DOHH2 (cell line): ENCODE data around the gene ZMIZ1.

ENCODE experiments used
- H3F3A ChIP-seq: fragments of 200-600 bp; sonication (generic), shearing (Covaris generic); 2 replicates; pipeline ENCODE4 v1.6.0; 2016; ENCODE audit warnings: antibody characterized with exemption, mild to moderate bottlenecking; ENCODE audit not compliant: control insufficient read depth, insufficient read depth
- H3K27ac ChIP-seq: fragments of 200-600 bp; sonication (generic); 2 replicates; pipeline ENCODE4 v1.5.1; 2014; ENCODE audit warnings: low read depth, mild to moderate bottlenecking, low read length, moderate library complexity
- H3K27me3 ChIP-seq: fragments of 200-600 bp; sonication (generic); 2 replicates; pipeline ENCODE4 v1.6.1; 2014; ENCODE audit warnings: mild to moderate bottlenecking, low read length, mixed read lengths; ENCODE audit not compliant: control insufficient read depth
- H3K36me3 ChIP-seq: fragments of 200-600 bp; sonication (generic); 2 replicates; pipeline ENCODE4 v1.6.1; 2014; ENCODE audit warnings: mild to moderate bottlenecking, low read length, moderate library complexity, mixed read lengths; ENCODE audit not compliant: control insufficient read depth
- H3K4me1 ChIP-seq: fragments of 200-600 bp; sonication (generic); 2 replicates; pipeline ENCODE4 v1.6.1; 2014; ENCODE audit warnings: mild to moderate bottlenecking, low read length, mixed read lengths; ENCODE audit not compliant: control insufficient read depth
- H3K4me2 ChIP-seq: fragments of 200-600 bp; sonication (generic); 2 replicates; pipeline ENCODE4 v1.6.0; 2014; ENCODE audit warnings: mild to moderate bottlenecking, low read length, moderate library complexity
- H3K4me3 ChIP-seq: fragments of 200-600 bp; sonication (generic); 2 replicates; pipeline ENCODE4 v1.5.1; 2014; ENCODE audit warnings: mild to moderate bottlenecking, low read length, mixed read lengths
- H3K79me2 ChIP-seq: fragments of 200-600 bp; sonication (generic); 2 replicates; pipeline ENCODE4 v1.6.1; 2014; ENCODE audit warnings: mild to moderate bottlenecking, low read length, mixed read lengths; ENCODE audit not compliant: control insufficient read depth
- H3K9me2 ChIP-seq: fragments of 200-600 bp; sonication (generic); replicated peaks from 2 replicates; pipeline ENCODE4 v1.6.1; 2014; ENCODE audit warnings: mild to moderate bottlenecking, low read length, mixed read lengths; ENCODE audit not compliant: control insufficient read depth
- H3K9me3 ChIP-seq: fragments of 200-600 bp; sonication (generic); 2 replicates; pipeline ENCODE4 v1.6.1; 2014; ENCODE audit warnings: antibody characterized with exemption, low read length, mixed read lengths; ENCODE audit not compliant: control insufficient read depth, insufficient read depth
- H4K20me1 ChIP-seq: fragments of 200-600 bp; sonication (generic); 2 replicates; pipeline ENCODE4 v1.6.0; 2014; ENCODE audit warnings: low read depth, mild to moderate bottlenecking, antibody characterized with exemption, low read length, moderate library complexity; ENCODE audit not compliant: control insufficient read depth, insufficient read depth
- CTCF ChIP-seq: fragments of 200-600 bp; sonication (generic); IDR thresholded peaks from one replicate; pipeline ENCODE4 v1.5.1; 2014; ENCODE audit warnings: antibody characterized with exemption, mild to moderate bottlenecking, low read depth, low read length; ENCODE audit not compliant: poor library complexity, severe bottlenecking
- EZH2phosphoT487 ChIP-seq: fragments of 200-600 bp; sonication (generic); IDR thresholded peaks from 2 replicates; pipeline ENCODE4 v1.6.1; 2017; ENCODE audit warnings: borderline replicate concordance, mild to moderate bottlenecking, antibody characterized with exemption, low read length, moderate library complexity, mixed read lengths

The ZMIZ1 gene

GRCh38 chr10:79260811-79261740 is 192.3 kb downstream of the ZMIZ1 start:
- Histone ChIP-seq H3K9me3 (no peaks in the 10 kb centered on the region), H4K20me1 (peaks cover 13% of the 10 kb centered on the region), H3K27ac (no peak overlapping the region), H3K79me2 (peaks cover 84% of the 10 kb centered on the region), H3K36me3 (no peaks in the 10 kb centered on the region), H3K4me2 (no peak overlapping the region), H3K4me1 (peaks cover 22% of the 10 kb centered on the region), H3K9me2 (no peaks in the 10 kb centered on the region), H3K4me3 (no peak overlapping the region), H3F3A (no peaks in the 10 kb centered on the region), H3K27me3 (no peaks in the 10 kb centered on the region)
- no peak for TF ChIP-seq CTCF
- TF ChIP-seq EZH2phosphoT487: no peak

DNA sequence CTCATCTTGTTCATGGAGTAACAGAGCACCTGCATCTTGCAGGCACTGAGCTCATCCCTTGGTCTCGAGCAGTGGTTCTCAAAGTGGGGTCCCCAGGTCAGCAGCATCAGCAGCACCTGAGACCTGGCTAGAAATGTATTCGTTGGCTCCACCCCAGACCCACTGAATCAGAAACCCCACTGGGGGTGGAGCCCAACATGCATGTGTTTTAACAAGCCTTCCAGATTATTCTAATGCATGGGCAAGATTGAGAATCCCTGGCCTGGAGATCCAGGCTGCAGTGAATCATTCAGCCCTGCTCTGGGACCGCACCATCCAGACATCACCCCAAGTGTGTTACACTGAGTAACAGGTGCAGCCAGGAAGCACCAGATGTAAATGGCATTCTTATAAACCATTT is 193.4 kb downstream of the ZMIZ1 start:
- TF ChIP-seq EZH2phosphoT487 (no peak), CTCF (no peak)
- Histone ChIP-seq H3K36me3 (no peaks in the 10 kb centered on the region), H3K4me2 (no peak overlapping the region), H3K27ac (no peak overlapping the region), H3K27me3 (no peaks in the 10 kb centered on the region), H3K4me3 (no peak overlapping the region), H4K20me1 (peaks cover 17% of the 10 kb centered on the region), H3K9me3 (no peaks in the 10 kb centered on the region), H3K79me2 (peaks cover 85% of the 10 kb centered on the region), H3F3A (no peaks in the 10 kb centered on the region), H3K9me2 (no peaks in the 10 kb centered on the region), H3K4me1 (peaks cover 33% of the 10 kb centered on the region)

DNA sequence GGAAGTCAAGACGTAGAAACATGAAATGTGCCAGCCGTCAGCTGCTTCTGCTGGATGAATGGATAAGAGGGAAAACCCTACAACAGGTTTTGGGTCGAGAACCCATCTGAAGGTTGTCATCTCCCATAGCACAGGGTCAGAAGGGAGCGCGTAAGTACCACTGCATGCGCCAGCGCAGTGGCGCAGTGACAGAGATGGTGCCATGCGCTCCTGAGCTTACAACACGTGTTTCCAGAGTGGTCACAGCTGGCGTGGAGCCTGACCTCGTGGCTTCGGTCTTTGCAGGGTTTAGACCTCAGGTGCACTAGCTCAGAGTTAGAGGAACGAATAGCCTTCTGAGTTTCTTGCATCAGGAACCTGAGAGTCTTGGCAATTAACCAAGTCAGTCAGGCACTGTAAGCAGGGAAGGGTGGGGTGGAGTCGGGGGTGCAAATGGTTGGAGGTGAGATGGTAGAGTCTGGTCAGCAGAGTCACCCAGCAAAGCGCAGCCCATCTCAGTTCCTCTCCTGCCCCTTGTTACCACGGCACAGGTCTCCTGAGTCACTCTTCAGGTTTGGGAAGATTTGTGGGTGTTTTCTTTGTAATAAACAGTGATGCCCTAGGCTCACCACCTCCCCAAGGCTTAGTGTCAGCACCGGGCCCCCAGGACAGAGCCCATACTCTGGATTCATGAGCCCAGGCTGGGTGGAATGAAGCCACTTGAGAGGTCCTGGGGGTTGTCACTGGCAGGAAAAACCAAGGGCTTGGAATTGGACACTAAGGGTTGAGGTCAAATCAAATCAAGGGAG is 194.4 kb downstream of the ZMIZ1 start:
- Histone ChIP-seq H3K79me2 (peaks cover 85% of the 10 kb centered on the region), H3K4me1 (peaks cover 38% of the 10 kb centered on the region)

More for the DNA sequence above, 194.4 kb downstream of the ZMIZ1 start:
- TF ChIP-seq EZH2phosphoT487 (no peak), CTCF (no peak)
- H3K4me3 ChIP-seq: no peak overlapping the region
- H3K4me2 ChIP-seq: no peak overlapping the region
- no peaks in the 10 kb centered on the region for H3K9me3 ChIP-seq
- no peaks in the 10 kb centered on the region for H3F3A ChIP-seq
- no peaks in the 10 kb centered on the region for H3K9me2 ChIP-seq
- H4K20me1 ChIP-seq: peaks cover 19% of the 10 kb centered on the region
- no peaks in the 10 kb centered on the region for H3K36me3 ChIP-seq
- H3K27me3 ChIP-seq: no peaks in the 10 kb centered on the region
- H3K27ac ChIP-seq: no peak overlapping the region
